ENCODE measurements around the gene SLC45A3.
A peak's percentile ranks its signal among the peaks of the same experiment; 100 is the strongest.
"Not testable (repeated sequence)": the region's sequence is repeated elsewhere in the genome, so short reads cannot be mapped to it uniquely, and the experiment has no call there.

SLC45A3 gene

GRCh38 chr1:205680073-205680851 is at the start of gene SLC45A3:
TSS of gene SLC45A3 (minus strand) at chr1:205680509. CDS start at chr1:205664656, 15,853 bp downstream.
- peak; percentile 33 for DNase-seq

GRCh38 chr1:205726619-205727125 is 46.4 kb upstream of the SLC45A3 start:
- no peak for DNase-seq

DNA sequence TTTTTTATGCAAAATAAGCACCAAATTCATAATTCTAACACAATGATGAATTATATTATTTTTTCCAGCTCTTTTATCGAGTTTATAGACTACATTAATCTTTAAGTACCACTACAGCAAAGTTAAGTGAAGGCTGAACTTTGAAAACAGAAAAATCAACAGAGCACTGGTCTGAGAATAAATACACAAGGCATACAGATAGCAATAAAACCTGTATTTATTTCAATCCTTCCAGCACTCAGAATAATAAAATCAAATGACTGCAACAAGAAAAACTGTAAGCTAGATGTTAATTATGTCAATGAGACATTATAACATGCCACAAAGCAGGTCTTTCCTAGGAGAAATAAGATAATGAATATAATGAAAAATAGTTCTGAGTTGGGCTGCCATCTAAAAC is 45.2 kb upstream of the SLC45A3 start:
- no peak for DNase-seq

DNA sequence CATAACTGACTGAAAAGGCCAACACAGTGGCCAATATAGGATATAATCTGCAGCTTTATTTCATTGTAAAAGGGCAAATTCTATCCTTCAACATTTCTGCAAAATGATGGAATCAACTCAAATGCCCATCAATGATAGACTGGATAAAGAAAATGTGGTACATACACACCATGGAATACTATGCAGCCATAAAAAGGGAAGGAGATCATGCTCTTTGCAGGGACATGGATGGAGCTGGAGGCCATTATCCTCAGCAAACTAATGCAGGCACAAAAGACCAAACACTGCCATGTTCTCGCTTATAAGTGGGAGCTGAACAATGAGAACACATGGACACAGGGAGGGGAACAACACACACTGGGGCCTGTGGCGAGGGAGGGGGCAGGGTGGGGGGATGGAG is 40.4 kb upstream of the SLC45A3 start:
- DNase-seq: not testable (repeated sequence)

DNA sequence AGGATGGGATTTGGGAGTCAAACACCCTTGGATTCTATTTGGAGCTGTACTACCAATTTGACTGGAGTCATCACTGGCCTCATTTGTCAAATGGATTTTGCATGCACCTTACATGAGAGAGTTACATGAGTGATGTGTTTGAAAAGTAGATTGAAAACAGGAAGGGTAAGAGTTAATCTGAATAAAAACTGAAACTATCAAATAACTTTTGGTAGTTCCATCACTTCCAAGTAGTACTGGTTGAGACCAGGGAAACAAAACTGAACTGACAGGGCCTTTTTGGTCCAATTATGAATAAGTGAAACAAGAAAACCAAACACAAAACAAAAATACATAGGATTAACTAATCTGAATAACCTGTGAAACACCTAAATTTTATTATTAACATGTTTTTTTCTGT is 39.5 kb upstream of the SLC45A3 start:
- no peak for DNase-seq

DNA sequence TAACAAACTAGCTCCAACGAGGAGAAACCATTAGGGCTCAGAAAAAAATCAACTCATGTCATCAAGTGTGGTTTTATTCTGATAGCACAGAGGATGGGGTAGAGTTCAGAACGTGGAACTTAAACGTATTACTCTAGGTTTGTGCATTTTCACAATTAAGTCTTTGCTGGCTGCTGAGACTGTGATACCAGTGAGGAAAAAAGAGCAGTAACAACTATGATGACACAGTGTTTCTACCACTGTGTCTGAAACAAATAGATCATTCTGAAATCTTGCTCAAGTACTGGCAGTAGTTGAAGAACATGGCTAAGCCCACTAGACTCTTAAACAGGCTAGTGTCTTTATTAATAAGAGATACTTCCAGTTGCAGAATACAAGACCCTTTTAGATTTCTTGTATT is 38.7 kb upstream of the SLC45A3 start:
- DNase-seq: no peak

GRCh38 chr1:205716371-205717132 is 36.2 kb upstream of the SLC45A3 start:
- no peak for DNase-seq

- no peak for DNase-seq
Observed at GRCh38 chr1:205715628-205716027, 35.3 kb upstream of the SLC45A3 start.

GRCh38 chr1:205714906-205715246 is 34.6 kb upstream of the SLC45A3 start:
- no peak for DNase-seq

GRCh38 chr1:205714190-205714905 is 34.0 kb upstream of the SLC45A3 start:
- no peak for DNase-seq

DNA sequence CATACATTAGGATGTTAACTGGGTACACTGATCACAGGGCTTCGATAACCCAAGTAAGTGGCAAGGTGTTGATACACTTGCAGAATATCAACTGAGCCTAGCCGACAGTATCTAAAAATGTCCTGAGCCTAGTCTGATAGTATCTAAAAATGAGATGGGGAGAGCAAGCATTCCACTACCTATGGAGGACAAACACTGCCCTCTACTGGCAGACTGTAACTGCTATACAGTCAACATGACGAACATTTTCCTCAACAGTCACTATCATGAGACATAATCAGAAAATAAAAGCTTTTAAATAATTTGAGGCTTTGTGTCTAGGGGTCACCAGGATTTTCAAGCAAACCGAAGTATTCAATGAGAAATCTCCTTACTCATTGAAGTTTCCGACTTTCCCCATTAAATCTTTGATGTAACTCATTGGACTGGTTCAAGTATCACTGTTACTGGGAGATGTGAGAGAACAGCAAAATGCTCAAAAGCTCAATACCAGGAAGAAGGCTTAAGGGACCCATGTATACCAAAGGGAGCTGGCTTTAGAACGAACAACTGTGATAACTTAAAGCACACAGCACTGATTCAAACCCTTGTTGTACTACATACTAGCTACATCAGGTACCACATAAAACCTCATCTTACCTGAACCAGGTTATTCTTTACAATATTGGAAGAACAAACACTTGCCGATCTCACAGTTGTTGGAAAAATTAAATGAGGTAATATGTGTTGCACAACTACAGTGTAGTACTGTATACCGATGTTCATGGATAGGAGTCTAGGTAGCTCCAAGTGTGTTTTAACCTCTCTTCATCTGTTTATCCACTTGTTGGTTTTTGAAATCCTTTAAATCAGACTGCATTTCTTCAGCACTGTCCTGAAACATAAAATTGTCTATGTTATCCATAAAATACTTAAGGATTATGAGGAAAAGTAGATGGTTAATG is 31.1 kb upstream of the SLC45A3 start:
- peak; percentile 13 for DNase-seq

DNA sequence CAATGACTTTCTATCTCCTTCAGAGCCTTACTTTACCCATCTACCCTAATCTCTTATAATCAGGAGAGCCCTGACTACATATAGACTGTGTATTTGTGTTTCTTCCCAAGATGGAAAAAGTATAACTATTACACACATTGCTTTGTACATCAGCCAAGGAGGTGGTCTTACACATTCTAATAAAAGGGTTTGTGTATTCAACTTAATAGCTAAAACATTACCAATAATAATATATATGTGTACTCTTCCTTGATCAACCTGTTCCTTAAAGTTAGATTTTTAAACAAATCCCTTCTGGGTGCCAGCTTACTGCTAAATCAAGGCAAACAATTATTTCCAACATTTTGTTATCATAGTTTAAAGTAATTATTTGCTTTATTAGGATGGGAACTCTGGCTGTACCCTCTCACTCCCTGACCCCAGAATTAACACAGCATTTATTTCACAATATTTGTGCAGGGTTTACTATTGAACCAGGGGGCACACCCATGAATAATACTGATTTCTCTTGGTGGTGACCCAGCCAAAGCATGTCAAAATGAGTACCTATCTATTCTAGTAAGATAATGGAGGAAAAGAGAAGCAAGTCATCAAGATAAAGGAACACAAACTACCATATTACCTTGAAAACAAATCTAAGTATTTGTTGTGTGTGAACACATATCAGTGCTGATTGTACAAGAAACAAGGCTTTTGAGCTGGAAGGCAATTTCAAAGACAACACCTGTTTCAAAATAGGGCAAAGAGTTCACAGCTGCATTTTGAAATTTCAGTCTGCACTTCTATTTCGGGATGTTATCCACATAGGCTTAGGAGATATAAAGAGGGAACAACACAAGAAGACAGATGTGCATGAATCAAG is 30.1 kb upstream of the SLC45A3 start:
- DNase-seq: no peak

DNA sequence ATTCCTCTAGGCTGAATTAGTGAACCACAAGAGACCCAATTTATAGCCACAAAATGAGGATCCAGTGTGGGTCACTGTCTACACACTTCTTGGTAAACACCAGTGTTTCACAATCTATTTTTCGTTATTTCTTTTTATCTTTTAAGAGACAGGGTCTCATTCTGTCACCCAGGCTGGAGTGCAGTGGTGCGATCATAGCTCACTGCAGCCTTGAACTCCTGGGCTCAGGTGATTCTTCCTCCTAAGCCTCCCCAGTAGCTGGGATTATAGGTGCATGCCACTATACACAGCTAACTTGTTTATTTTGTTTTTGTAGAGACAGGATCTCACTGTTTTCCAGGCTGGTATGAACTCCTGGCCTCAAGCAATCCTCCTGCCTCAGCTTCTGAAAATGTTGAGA is 29.3 kb upstream of the SLC45A3 start:
- DNase-seq: no peak

DNA sequence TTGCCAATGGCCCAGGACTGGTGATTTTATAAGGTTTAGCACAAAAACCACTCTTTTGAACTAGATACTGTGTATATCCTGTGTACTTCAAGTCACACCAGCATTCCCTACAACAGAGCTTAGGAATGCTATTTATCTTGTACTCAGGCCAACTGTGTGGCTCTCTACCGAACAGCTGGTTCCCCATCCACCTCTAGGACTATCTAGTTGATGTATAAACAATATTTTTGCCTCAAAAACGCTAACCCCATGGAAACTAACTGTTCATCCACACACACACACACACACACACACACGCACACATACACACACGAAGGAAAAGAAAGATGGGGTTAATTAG is 28.7 kb upstream of the SLC45A3 start:
- DNase-seq: no peak

DNA sequence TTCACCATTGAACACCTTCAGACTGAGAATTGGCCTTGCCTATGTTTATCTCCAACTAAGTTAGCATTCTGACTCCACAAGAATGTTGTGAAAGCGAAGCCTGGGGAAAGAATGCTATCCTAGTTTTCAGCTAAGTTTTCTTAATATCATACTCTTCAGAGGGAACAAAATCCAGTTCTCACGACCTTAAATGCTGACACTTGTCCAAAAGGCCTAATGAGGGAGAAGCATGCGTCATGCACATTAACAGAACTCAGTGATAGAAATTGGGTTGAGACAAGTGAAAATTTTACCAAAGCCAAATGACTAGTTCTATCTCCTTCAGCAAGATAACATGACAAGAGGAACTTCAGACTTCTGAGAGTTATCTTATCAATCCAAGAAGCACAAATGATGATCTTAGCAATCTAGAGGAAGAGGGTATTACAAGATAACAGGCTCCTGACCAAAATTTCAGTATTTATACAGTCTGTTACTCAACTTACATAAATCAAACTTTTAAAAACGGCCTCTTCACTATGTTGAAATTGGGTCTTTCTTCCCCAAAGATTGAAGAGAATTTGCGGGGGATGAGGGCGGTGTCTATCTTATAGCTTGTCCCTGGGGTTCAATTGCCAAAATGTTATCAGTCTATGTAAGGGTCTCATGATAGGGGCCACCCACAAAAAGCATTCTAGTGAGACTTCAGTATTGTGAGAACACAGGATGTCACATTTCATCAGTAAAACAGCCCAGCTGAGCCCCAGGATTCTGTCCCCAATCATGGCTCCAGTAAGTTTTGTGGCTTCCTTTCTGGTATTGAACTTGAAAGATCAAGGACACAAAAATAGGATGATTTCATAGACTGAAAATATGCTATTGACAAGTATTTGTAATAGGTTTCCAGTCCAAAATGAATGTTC is 26.5 kb upstream of the SLC45A3 start:
- DNase-seq: no peak

GRCh38 chr1:205704903-205705302 is 24.6 kb upstream of the SLC45A3 start:
- no peak for DNase-seq

- no peak for DNase-seq
Observed at GRCh38 chr1:205703072-205703471, 22.8 kb upstream of the SLC45A3 start.

DNA sequence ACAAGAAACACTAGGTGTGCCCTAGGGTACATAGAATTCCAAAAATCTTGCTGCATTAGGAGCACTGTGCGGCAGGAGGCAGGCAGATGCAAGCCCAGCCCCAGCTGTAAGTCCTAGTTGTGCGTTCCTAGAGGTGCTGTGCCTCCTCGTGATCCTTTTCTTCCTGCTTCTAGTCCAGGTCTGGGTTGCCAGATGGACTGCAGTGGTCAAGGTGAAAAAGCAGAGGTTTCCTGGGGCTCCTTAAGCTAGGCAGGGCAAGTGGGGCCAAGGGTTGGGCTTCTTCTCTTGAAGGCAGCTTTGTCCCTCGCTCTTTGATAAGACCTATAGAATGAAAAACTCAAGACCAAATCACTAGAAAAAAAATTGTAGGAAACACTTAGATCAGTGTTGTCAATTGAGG is 21.6 kb upstream of the SLC45A3 start:
- DNase-seq: no peak

GRCh38 chr1:205701420-205701819 is 21.1 kb upstream of the SLC45A3 start:
- no peak for DNase-seq

- no peak for DNase-seq
Observed at GRCh38 chr1:205700865-205701401, 20.6 kb upstream of the SLC45A3 start.
